RWPE1 (cell line): ENCODE data around the gene GJA4.

Source experiments
- CTCF ChIA-PET: fragments of 350-600 bp; sonication (Branson Sonifier 250); formaldehyde crosslinking; extraction: SDS; loops from one replicate; lab custom pipeline; 2021; lab: Yijun Ruan, JAX
- POLR2A ChIA-PET: fragments of 400-600 bp; formaldehyde crosslinking; extraction: SDS; loops from one replicate; lab custom pipeline; 2020; ENCODE audit warnings: antibody characterized with exemption; ENCODE audit not compliant: low non-redundant PET; lab: Yijun Ruan, JAX
- DNase-seq: peaks from one replicate; pipeline ENCODE4 v3.0.0; 2012; ENCODE audit warnings: low spot score
- H3K27ac ChIP-seq: fragments of 450-650 bp; 2 replicates; pipeline ENCODE4 v1.5.1; 2017
- TF ChIP-seq, protein P1 (sequence below): fragments of 450-650 bp; conservative IDR thresholded peaks from 2 replicates; pipeline ENCODE4 v1.5.1; 2017; ENCODE audit warnings: low read depth, mild to moderate bottlenecking

GJA4 gene

DNA sequence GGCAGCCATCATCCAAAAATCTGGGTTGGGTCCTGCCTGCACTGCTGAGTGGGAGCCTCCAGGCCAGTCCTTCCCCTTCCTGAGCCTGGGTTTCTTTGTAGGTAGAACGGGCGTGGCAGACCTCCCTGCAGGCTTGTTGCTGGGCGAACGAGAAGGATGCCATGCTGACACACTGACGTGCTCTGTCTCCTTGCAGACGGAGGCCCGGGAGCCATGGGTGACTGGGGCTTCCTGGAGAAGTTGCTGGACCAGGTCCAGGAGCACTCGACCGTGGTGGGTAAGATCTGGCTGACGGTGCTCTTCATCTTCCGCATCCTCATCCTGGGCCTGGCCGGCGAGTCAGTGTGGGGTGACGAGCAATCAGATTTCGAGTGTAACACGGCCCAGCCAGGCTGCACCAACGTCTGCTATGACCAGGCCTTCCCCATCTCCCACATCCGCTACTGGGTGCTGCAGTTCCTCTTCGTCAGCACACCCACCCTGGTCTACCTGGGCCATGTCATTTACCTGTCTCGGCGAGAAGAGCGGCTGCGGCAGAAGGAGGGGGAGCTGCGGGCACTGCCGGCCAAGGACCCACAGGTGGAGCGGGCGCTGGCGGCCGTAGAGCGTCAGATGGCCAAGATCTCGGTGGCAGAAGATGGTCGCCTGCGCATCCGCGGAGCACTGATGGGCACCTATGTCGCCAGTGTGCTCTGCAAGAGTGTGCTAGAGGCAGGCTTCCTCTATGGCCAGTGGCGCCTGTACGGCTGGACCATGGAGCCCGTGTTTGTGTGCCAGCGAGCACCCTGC lies 1.4 kb downstream of the GJA4 start:
- no peak overlapping the region for H3K27ac ChIP-seq
- DNase-seq, result no peak
- TF ChIP-seq, protein P1, sequence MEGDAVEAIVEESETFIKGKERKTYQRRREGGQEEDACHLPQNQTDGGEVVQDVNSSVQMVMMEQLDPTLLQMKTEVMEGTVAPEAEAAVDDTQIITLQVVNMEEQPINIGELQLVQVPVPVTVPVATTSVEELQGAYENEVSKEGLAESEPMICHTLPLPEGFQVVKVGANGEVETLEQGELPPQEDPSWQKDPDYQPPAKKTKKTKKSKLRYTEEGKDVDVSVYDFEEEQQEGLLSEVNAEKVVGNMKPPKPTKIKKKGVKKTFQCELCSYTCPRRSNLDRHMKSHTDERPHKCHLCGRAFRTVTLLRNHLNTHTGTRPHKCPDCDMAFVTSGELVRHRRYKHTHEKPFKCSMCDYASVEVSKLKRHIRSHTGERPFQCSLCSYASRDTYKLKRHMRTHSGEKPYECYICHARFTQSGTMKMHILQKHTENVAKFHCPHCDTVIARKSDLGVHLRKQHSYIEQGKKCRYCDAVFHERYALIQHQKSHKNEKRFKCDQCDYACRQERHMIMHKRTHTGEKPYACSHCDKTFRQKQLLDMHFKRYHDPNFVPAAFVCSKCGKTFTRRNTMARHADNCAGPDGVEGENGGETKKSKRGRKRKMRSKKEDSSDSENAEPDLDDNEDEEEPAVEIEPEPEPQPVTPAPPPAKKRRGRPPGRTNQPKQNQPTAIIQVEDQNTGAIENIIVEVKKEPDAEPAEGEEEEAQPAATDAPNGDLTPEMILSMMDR, result no peak
- POLR2A ChIA-PET, result no interaction called here
- CTCF ChIA-PET, result no interaction called here

GRCh38 chr1:34794790-34795180 lies 2.0 kb downstream of the GJA4 start:
- POLR2A ChIA-PET, result no interaction called here
- H3K27ac ChIP-seq, result no peak overlapping the region
- CTCF ChIA-PET, result no interaction called here

GRCh38 chr1:34795916-34796315 lies 3.1 kb downstream of the GJA4 start:
- TF ChIP-seq, protein P1, result no peak
- H3K27ac ChIP-seq, result no peak overlapping the region
- POLR2A ChIA-PET, result no interaction called here
- CTCF ChIA-PET, result interaction anchor here (0.7 kb wide), 1 partner anchor 56 kb away, joined by 3 read pairs; no protein-coding TSS in a partner anchor
- no peak for DNase-seq

More at GRCh38 chr1:34794790-34795180, 2.0 kb downstream of the GJA4 start:
- no peak for DNase-seq
- TF ChIP-seq, protein P1, result no peak

DNA sequence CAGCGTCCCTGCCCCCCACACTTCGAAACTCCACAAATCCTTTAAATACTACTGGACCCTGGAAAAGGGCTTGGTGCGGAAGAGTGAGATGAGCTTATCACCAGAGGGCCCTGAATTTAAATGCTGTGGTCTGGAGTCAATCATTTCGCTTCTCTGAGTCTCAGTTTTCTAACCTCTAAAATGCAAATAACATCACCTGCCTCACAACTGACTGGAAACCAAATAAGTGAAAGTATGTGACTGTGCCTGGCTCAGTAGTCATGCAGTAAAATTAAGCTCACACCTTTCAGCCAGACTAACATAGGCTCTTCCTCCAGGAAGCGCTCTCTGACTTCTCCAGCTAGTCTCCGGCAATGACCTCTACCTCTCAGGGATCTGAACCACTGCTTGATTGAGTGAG lies 4.2 kb downstream of the GJA4 start:
- CTCF ChIA-PET, result interaction anchor here (0.6 kb wide), 1 partner anchor 54 kb away, joined by 3 read pairs; no protein-coding TSS in a partner anchor
- TF ChIP-seq, protein P1, result no peak
- no peak for DNase-seq
- POLR2A ChIA-PET, result interaction anchor here (0.5 kb wide), 1 partner anchor 479 kb away, joined by 13 read pairs; no protein-coding TSS in a partner anchor
- no peak overlapping the region for H3K27ac ChIP-seq

GRCh38 chr1:34800214-34800613 lies 7.4 kb downstream of the GJA4 start:
- POLR2A ChIA-PET, result no interaction called here

DNA sequence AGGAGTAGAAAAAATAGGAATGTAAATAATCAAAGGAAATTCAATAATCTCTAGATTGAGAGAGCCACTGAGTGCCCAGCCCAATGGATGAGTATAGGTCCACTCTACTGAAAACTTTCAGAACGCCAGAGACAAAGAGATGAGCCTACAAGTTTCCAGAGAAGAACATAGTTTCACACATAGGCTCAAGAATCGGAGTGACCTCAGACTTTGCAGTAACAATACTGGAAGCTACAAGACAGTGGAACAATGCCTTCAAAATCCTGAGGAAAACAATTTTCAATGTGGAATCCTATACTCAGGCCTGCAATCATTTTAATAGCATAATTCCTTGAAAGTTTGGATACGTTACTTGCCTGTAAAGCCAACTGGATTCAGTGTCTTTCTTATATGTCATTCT lies 11.0 kb downstream of the GJA4 start:
- no peak overlapping the region for H3K27ac ChIP-seq
- POLR2A ChIA-PET, result no interaction called here

More at GRCh38 chr1:34800214-34800613, 7.4 kb downstream of the GJA4 start:
- no peak for DNase-seq
- H3K27ac ChIP-seq, result no peak overlapping the region
- TF ChIP-seq, protein P1, result no peak
- CTCF ChIA-PET, result interaction anchor here (1.0 kb wide), 1 partner anchor 52 kb away, joined by 4 read pairs; no protein-coding TSS in a partner anchor

More for the DNA sequence above, 11.0 kb downstream of the GJA4 start:
- TF ChIP-seq, protein P1, result no peak
- DNase-seq, result no peak
- CTCF ChIA-PET, result interaction anchor here (1.4 kb wide), 1 partner anchor 49 kb away, joined by 3 read pairs; no protein-coding TSS in a partner anchor
